GM19099 (cell line): ENCODE results near the gene TIPARP.

ENCODE experiments used
- POLR2A ChIP-seq: IDR thresholded peaks from 3 replicates; pipeline ENCODE4 v1.6.1; 2011; ENCODE audit warnings: low read depth; ENCODE audit not compliant: insufficient read length; ENCODE audit errors: extremely low read depth

TIPARP gene

GRCh38 chr3:156664011-156664830 lies 10.2 kb upstream of the TIPARP start:
- TF ChIP-seq POLR2A, result no peak

- TF ChIP-seq POLR2A, result peak; percentile 30
Observed at GRCh38 chr3:156664831-156665178, 9.6 kb upstream of the TIPARP start.

GRCh38 chr3:156665291-156665690 lies 9.1 kb upstream of the TIPARP start:
- peak; percentile 3 for TF ChIP-seq POLR2A

GRCh38 chr3:156666073-156666472 lies 8.3 kb upstream of the TIPARP start:
- no peak for TF ChIP-seq POLR2A

- TF ChIP-seq POLR2A, result no peak
Observed at GRCh38 chr3:156668073-156668763, 6.2 kb upstream of the TIPARP start.

- no peak for TF ChIP-seq POLR2A
Observed at GRCh38 chr3:156670077-156670476, 4.3 kb upstream of the TIPARP start.

GRCh38 chr3:156670652-156671051 lies 3.7 kb upstream of the TIPARP start:
- TF ChIP-seq POLR2A, result no peak

GRCh38 chr3:156673732-156674045 lies 701 bp upstream of the TIPARP start:
- TF ChIP-seq POLR2A, result no peak

GRCh38 chr3:156674911-156675829 lies 780 bp downstream of the TIPARP start:
- TF ChIP-seq POLR2A, result no peak

GRCh38 chr3:156675830-156676767 lies 1.7 kb downstream of the TIPARP start:
- TF ChIP-seq POLR2A, result no peak

GRCh38 chr3:156676768-156677479 lies 2.5 kb downstream of the TIPARP start:
- no peak for TF ChIP-seq POLR2A

GRCh38 chr3:156677536-156677935 lies 3.1 kb downstream of the TIPARP start:
- no peak for TF ChIP-seq POLR2A

GRCh38 chr3:156678197-156678596 lies 3.8 kb downstream of the TIPARP start:
- TF ChIP-seq POLR2A, result no peak

- TF ChIP-seq POLR2A, result no peak
Observed at GRCh38 chr3:156680243-156680914, 6.0 kb downstream of the TIPARP start.

- TF ChIP-seq POLR2A, result no peak
Observed at GRCh38 chr3:156681002-156681401, 6.6 kb downstream of the TIPARP start.
